IMR-90 (cell line): ENCODE results near the gene NAPA. TPM values are rescaled to one million over a fixed set of nuclear protein-coding genes. Genes with fewer than 3 reads are reported as not detected.

ENCODE experiments used
- ATAC-seq: fragments of 200-7000 bp; cut with Tn5 transposase; 2 replicates; pipeline ENCODE4 v1.9.1; 2020; ENCODE audit warnings: low read depth, mild to moderate bottlenecking, moderate library complexity
- BruUV-seq: library from RNA; stranded (reverse); fragments of 400-500 nt; replicated peaks from 2 replicates; lab custom pipeline; 2021; lab: Mats Ljungman, UMichigan
- CTCF ChIA-PET: fragments of 300-600 bp; formaldehyde crosslinking; extraction: SDS; loops from one replicate; lab custom pipeline; 2021; ENCODE audit warnings: antibody characterized with exemption; lab: Yijun Ruan, JAX
- POLR2A ChIA-PET: fragments of 300-600 bp; sonication (Branson Sonifier 250); formaldehyde crosslinking; loops from one replicate; lab custom pipeline; 2022; ENCODE audit warnings: antibody characterized with exemption; ENCODE audit not compliant: unreplicated experiment; lab: Charles Lee
- DNase-seq: peaks from one replicate; pipeline ENCODE4 v3.0.0; 2013
- H2AFZ ChIP-seq: replicated peaks from 2 replicates; pipeline ENCODE3; 2013; ENCODE audit warnings: low read length, mild to moderate bottlenecking; ENCODE audit not compliant: poor library complexity
- H2AK5ac ChIP-seq: 2 replicates; pipeline ENCODE4 v1.6.1; 2013; ENCODE audit warnings: low read depth, low read length, inconsistent platforms
- H2AK9ac ChIP-seq: replicated peaks from 2 replicates; pipeline ENCODE3; 2013; ENCODE audit warnings: mild to moderate bottlenecking, low read depth, low read length, moderate library complexity; ENCODE audit not compliant: poor library complexity
- H2BK120ac ChIP-seq: 2 replicates; pipeline ENCODE4 v1.6.1; 2013; ENCODE audit warnings: low read depth, low read length, inconsistent platforms
- H2BK15ac ChIP-seq: 3 replicates; pipeline ENCODE4 v1.6.1; 2013; ENCODE audit warnings: low read depth, low read length, inconsistent platforms
- H2BK20ac ChIP-seq: 2 replicates; pipeline ENCODE4 v1.6.1; 2013; ENCODE audit warnings: low read depth, mild to moderate bottlenecking, inconsistent platforms, low read length, moderate library complexity
- H2BK5ac ChIP-seq: 2 replicates; pipeline ENCODE4 v1.6.1; 2013; ENCODE audit warnings: mild to moderate bottlenecking, low read depth, low read length, inconsistent platforms; ENCODE audit not compliant: poor library complexity, severe bottlenecking
- H3K14ac ChIP-seq: replicated peaks from 2 replicates; pipeline ENCODE4 v1.6.1; 2013; ENCODE audit warnings: low read depth, low read length, inconsistent platforms
- H3K18ac ChIP-seq: 2 replicates; pipeline ENCODE4 v1.6.1; 2013; ENCODE audit warnings: low read depth, low read length, control low read depth
- H3K23ac ChIP-seq: 2 replicates; pipeline ENCODE4 v1.6.1; 2013; ENCODE audit warnings: low read depth, low read length, inconsistent platforms
- H3K27ac ChIP-seq: 2 replicates; pipeline ENCODE4 v1.5.1; 2013; ENCODE audit warnings: mild to moderate bottlenecking, control low read depth, low read length; ENCODE audit not compliant: insufficient read depth
- H3K27me3 ChIP-seq: 2 replicates; pipeline ENCODE4 v1.6.1; 2013; ENCODE audit warnings: low read length; ENCODE audit not compliant: control insufficient read depth, insufficient read depth
- H3K36me3 ChIP-seq: 2 replicates; pipeline ENCODE4 v1.6.1; 2013; ENCODE audit warnings: low read length, mixed read lengths; ENCODE audit not compliant: control insufficient read depth, insufficient read depth
- H3K4ac ChIP-seq: 2 replicates; pipeline ENCODE4 v1.6.1; 2013; ENCODE audit warnings: low read depth, low read length, inconsistent platforms
- H3K4me1 ChIP-seq: 2 replicates; pipeline ENCODE4 v1.6.1; 2013; ENCODE audit warnings: low read length, mixed read lengths; ENCODE audit not compliant: control insufficient read depth, insufficient read depth
- H3K4me2 ChIP-seq: 2 replicates; pipeline ENCODE4 v1.6.1; 2013; ENCODE audit warnings: low read depth, mild to moderate bottlenecking, control low read depth, low read length, moderate library complexity
- H3K4me3 ChIP-seq: 2 replicates; pipeline ENCODE4 v1.5.1; 2013; ENCODE audit warnings: low read depth, mild to moderate bottlenecking, control low read depth, low read length, moderate library complexity; ENCODE audit not compliant: insufficient read depth
- H3K56ac ChIP-seq: 2 replicates; pipeline ENCODE4 v1.6.1; 2013; ENCODE audit warnings: low read length, inconsistent platforms; ENCODE audit not compliant: insufficient read depth; ENCODE audit errors: extremely low read depth
- H3K79me1 ChIP-seq, 2 experiments: 2 replicates each; pipeline ENCODE4 v1.6.1; 2013; ENCODE audit warnings: low read length in 2 of 2, inconsistent platforms in 1 of 2, low read depth in 1 of 2
- H3K9ac ChIP-seq: 2 replicates; pipeline ENCODE4 v1.6.1; 2013; ENCODE audit warnings: low read depth, low read length, control low read depth
- H3K9me1 ChIP-seq: 2 replicates; pipeline ENCODE4 v1.6.1; 2013; ENCODE audit warnings: low read length, inconsistent platforms; ENCODE audit not compliant: insufficient read depth
- H3K9me3 ChIP-seq: 2 replicates; pipeline ENCODE4 v1.6.1; 2013; ENCODE audit warnings: low read length; ENCODE audit not compliant: control insufficient read depth, insufficient read depth
- H4K20me1 ChIP-seq: 2 replicates; pipeline ENCODE4 v1.6.1; 2013; ENCODE audit warnings: low read length, inconsistent platforms; ENCODE audit not compliant: insufficient read depth
- H4K5ac ChIP-seq: 2 replicates; pipeline ENCODE4 v1.6.1; 2013; ENCODE audit warnings: mild to moderate bottlenecking, low read depth, low read length, control low read depth
- H4K8ac ChIP-seq, 2 experiments: 2 replicates each; pipeline ENCODE4 v1.6.1; 2013; ENCODE audit warnings: low read depth in 2 of 2, low read length in 2 of 2, control low read depth in 1 of 2, inconsistent platforms in 1 of 2
- H4K91ac ChIP-seq: 2 replicates; pipeline ENCODE4 v1.6.1; 2013; ENCODE audit warnings: low read depth, low read length, inconsistent platforms; ENCODE audit not compliant: insufficient read depth
- BHLHE40 ChIP-seq: fragments of 150-350 bp; IDR thresholded peaks from 2 replicates; pipeline ENCODE4 v1.6.1; 2016; ENCODE audit warnings: mild to moderate bottlenecking, low read depth, low read length
- CEBPB ChIP-seq: IDR thresholded peaks from 2 replicates; pipeline ENCODE4 v1.6.1; 2012; ENCODE audit warnings: low read depth, low read length, improper control_type of control experiment
- CTCF ChIP-seq: conservative IDR thresholded peaks from 2 replicates; pipeline ENCODE4 v1.5.1; 2012; ENCODE audit warnings: mild to moderate bottlenecking, low read depth, low read length, improper control_type of control experiment
- MAZ ChIP-seq: IDR thresholded peaks from 2 replicates; pipeline ENCODE4 v1.6.1; 2012; ENCODE audit warnings: low read depth, mild to moderate bottlenecking, low read length, improper control_type of control experiment, moderate library complexity, borderline replicate concordance
- NFE2L2 ChIP-seq: fragments of 150-350 bp; IDR thresholded peaks from 2 replicates; pipeline ENCODE4 v1.6.1; 2016; ENCODE audit warnings: low read depth, mild to moderate bottlenecking, low read length
- RCOR1 ChIP-seq: IDR thresholded peaks from 2 replicates; pipeline ENCODE4 v1.6.1; 2012; ENCODE audit warnings: mild to moderate bottlenecking, low read length, improper control_type of control experiment; ENCODE audit not compliant: insufficient replicate concordance
- WGBS, 2 experiments: methylation state at CpG; one replicate each; pipeline versions ENCODE4 v1.1.5 to v1.1.7; 2013; ENCODE audit warnings: missing lambda C conversion rate in 2 of 2; ENCODE audit not compliant: insufficient read length in 1 of 2; ENCODE audit errors: extremely low coverage in 2 of 2; 5-methylcytosine and 5-hydroxymethylcytosine counted together
- dilution Hi-C: fragments of 300-500 bp; cut with HindIII; formaldehyde crosslinking; loops from one replicate; pipeline ENCODE4 v1.14.3; 2018; ENCODE audit warnings: low sequenced_read_pairs; ENCODE audit not compliant: unreplicated experiment
- in situ Hi-C: fragments of 300-500 bp; cut with MboI; formaldehyde crosslinking; loops from 3 replicates; pipeline ENCODE4 v1.14.3; 2019; ENCODE audit warnings: low sequenced_read_pairs, inconsistent platforms, mixed read lengths
- intact Hi-C: fragments of 100-400 bp; cut with micrococcal nuclease; formaldehyde crosslinking; loops from 2 replicates; pipeline ENCODE4 v1.10.0; 2022
- polyA plus RNA-seq, 3 experiments: library from polyadenylated mRNA; depleted of rRNA; stranded (reverse); fragments of >200 nt; gene quantifications; 2 replicates each; pipeline ENCODE4 v1.2.3, GENCODE V29; 2012; ENCODE audit warnings: low replicate concordance in 1 of 3
- total RNA-seq: library from RNA; depleted of rRNA; stranded (reverse); fragments of >200 nt; gene quantifications from 2 replicates; pipeline ENCODE4 v1.2.3, GENCODE V29; 2012

NAPA gene
- total and polyA plus RNA-seq, 2 of the 4 experiments (the other 2 are of a cell fraction): 76.4 to 126 TPM

- H3K18ac ChIP-seq: no peak overlapping the region
- peaks cover 4% of the 10 kb centered on the region for H3K9me1 ChIP-seq
- no peak overlapping the region for H3K14ac ChIP-seq
- no peak overlapping the region for H4K5ac ChIP-seq
- no peak overlapping the region for H2BK5ac ChIP-seq
- H4K20me1 ChIP-seq: no peaks in the 10 kb centered on the region
- H3K27me3 ChIP-seq: peaks cover 25% of the 10 kb centered on the region
- H2BK120ac ChIP-seq: no peak overlapping the region
- intact Hi-C loops: loop anchor here (5.0 kb wide), 1 partner anchor 42 kb away; no protein-coding TSS in a partner anchor
- WGBS, 2 experiments: 58% methylated on average over 4 of the region's 10 CpGs; no CpG with 5 or more reads in 1 of the 2 experiments
- H3K4me3 ChIP-seq: no peak overlapping the region
- no peak overlapping the region for H3K56ac ChIP-seq
- dilution Hi-C loops: no loop called here
- no peak overlapping the region for H2AFZ ChIP-seq
- TF ChIP-seq CTCF (no peak), MAZ (no peak), BHLHE40 (no peak), RCOR1 (no peak), CEBPB (no peak), NFE2L2 (no peak)
- ATAC-seq (no peak), DNase-seq (no peak)
- no peak overlapping the region for H3K4ac ChIP-seq
- no peak overlapping the region for H3K27ac ChIP-seq
- POLR2A ChIA-PET: no interaction called here
- no peaks in the 10 kb centered on the region for H3K9me3 ChIP-seq
- no peak overlapping the region for H2AK9ac ChIP-seq
- CTCF ChIA-PET: no interaction called here
- no peak overlapping the region for H2BK15ac ChIP-seq
- no peak overlapping the region for H3K4me2 ChIP-seq
- H3K36me3 ChIP-seq: no peaks in the 10 kb centered on the region
- H3K79me1 ChIP-seq: 0 out of 4 replicates have a peak, but pooled peaks cover 0 to 4% of the 10 kb centered on the region in 2 experiments
- H3K4me1 ChIP-seq: peaks cover 2% of the 10 kb centered on the region; the same call in 1 of the 2 replicates
- H4K8ac ChIP-seq: no peak overlapping the region
- H4K91ac ChIP-seq: no peak overlapping the region
- no peak overlapping the region for H3K9ac ChIP-seq
- H2BK20ac ChIP-seq: no peak overlapping the region
- H2AK5ac ChIP-seq: no peak overlapping the region
- BruUV-seq: no TSS peak
- no peak overlapping the region for H3K23ac ChIP-seq
- in situ Hi-C loops: no loop called here
These were observed 5.5 kb upstream of the NAPA start for GRCh38 chr19:47520343-47520806.
